ENCODE results near the gene XG.
"Not testable (repeated sequence)": the region's sequence is repeated elsewhere in the genome, so short reads cannot be mapped to it uniquely, and the experiment has no call there.

Gene XG

GRCh38 chrX:2751874-2752300, at the start of gene XG:
XG (plus strand) TSS chrX:2752040; CDS start chrX:2752275, 235 bp downstream.
- not testable (repeated sequence) for DNase-seq

GRCh38 chrX:2703991-2704369, 47.9 kb upstream of the XG start:
- DNase-seq: no peak

- no peak for DNase-seq
Measured at GRCh38 chrX:2705046-2705832, 46.6 kb upstream of the XG start.

- DNase-seq: no peak
Measured at GRCh38 chrX:2707334-2707760, 44.5 kb upstream of the XG start.

- DNase-seq: no peak
Measured at GRCh38 chrX:2708021-2708420, 43.8 kb upstream of the XG start.

GRCh38 chrX:2708592-2709188, 43.1 kb upstream of the XG start:
- no peak for DNase-seq

- no peak for DNase-seq
Measured at GRCh38 chrX:2709556-2709955, 42.3 kb upstream of the XG start.

GRCh38 chrX:2710041-2710840, 41.6 kb upstream of the XG start:
- no peak for DNase-seq

GRCh38 chrX:2711441-2711840, 40.4 kb upstream of the XG start:
- DNase-seq: no peak

- DNase-seq: no peak
Measured at GRCh38 chrX:2712428-2712827, 39.4 kb upstream of the XG start.

- DNase-seq: no peak
Measured at GRCh38 chrX:2712890-2713840, 38.7 kb upstream of the XG start.

- DNase-seq: no peak
Measured at GRCh38 chrX:2714551-2714950, 37.3 kb upstream of the XG start.

- no peak for DNase-seq
Measured at GRCh38 chrX:2715066-2715600, 36.7 kb upstream of the XG start.

- DNase-seq: no peak
Measured at GRCh38 chrX:2717312-2717711, 34.5 kb upstream of the XG start.

GRCh38 chrX:2718821-2719220, 33.0 kb upstream of the XG start:
- no peak for DNase-seq

GRCh38 chrX:2719774-2720447, 31.9 kb upstream of the XG start:
- DNase-seq: no peak

- no peak for DNase-seq
Measured at GRCh38 chrX:2723286-2723879, 28.5 kb upstream of the XG start.

GRCh38 chrX:2727264-2727663, 24.6 kb upstream of the XG start:
- DNase-seq: not testable (repeated sequence)

- no peak for DNase-seq
Measured at GRCh38 chrX:2732076-2732475, 19.8 kb upstream of the XG start.

GRCh38 chrX:2732649-2733048, 19.2 kb upstream of the XG start:
- DNase-seq: no peak

GRCh38 chrX:2733286-2733685, 18.6 kb upstream of the XG start:
- DNase-seq: no peak
